Osteoblast (primary cell): ENCODE results near the gene NVL. TPM values are rescaled to one million over a fixed set of nuclear protein-coding genes. Genes with fewer than 3 reads are reported as not detected.
A peak's percentile ranks its signal among the peaks of the same experiment; 100 is the strongest.

Source experiments
- DNase-seq: peaks from one replicate; pipeline ENCODE4 v3.0.0; 2011; ENCODE audit warnings: low spot score, mixed read lengths; ENCODE audit not compliant: insufficient read length; ENCODE audit errors: missing footprints
- H2AFZ ChIP-seq: 2 replicates; pipeline ENCODE4 v1.6.0; 2011; ENCODE audit warnings: mild to moderate bottlenecking, low read length
- H3K27ac ChIP-seq: 2 replicates; pipeline ENCODE4 v1.5.1; 2011; ENCODE audit warnings: mild to moderate bottlenecking, low read depth, low read length, moderate library complexity
- H3K27me3 ChIP-seq: 2 replicates; pipeline ENCODE4 v1.6.0; 2012; ENCODE audit warnings: mild to moderate bottlenecking, control low read depth, inconsistent platforms, low read length, moderate library complexity; ENCODE audit not compliant: insufficient read depth
- H3K36me3 ChIP-seq: 2 replicates; pipeline ENCODE4 v1.5.1; 2011; ENCODE audit warnings: mild to moderate bottlenecking, low read length, control low read depth, moderate library complexity; ENCODE audit not compliant: insufficient read depth
- H3K4me1 ChIP-seq: 2 replicates; pipeline ENCODE4 v1.5.1; 2011; ENCODE audit warnings: mild to moderate bottlenecking, low read length, control low read depth, moderate library complexity; ENCODE audit not compliant: insufficient read depth
- H3K4me2 ChIP-seq: 2 replicates; pipeline ENCODE4 v1.6.0; 2011; ENCODE audit warnings: mild to moderate bottlenecking, low read length; ENCODE audit not compliant: insufficient read depth
- H3K4me3 ChIP-seq: fragments of 200-600 bp; sonication (generic); 3 replicates; pipeline ENCODE4 v1.5.1; 2012; ENCODE audit warnings: mild to moderate bottlenecking, low read length, inconsistent platforms; ENCODE audit not compliant: insufficient read depth
- H3K79me2 ChIP-seq: 2 replicates; pipeline ENCODE4 v1.6.0; 2012; ENCODE audit warnings: mild to moderate bottlenecking, low read length, control low read depth, inconsistent platforms; ENCODE audit not compliant: insufficient read depth
- H3K9me3 ChIP-seq: 2 replicates; pipeline ENCODE4 v1.5.1; 2011; ENCODE audit warnings: low read depth, low read length, control low read depth
- H4K20me1 ChIP-seq: 2 replicates; pipeline ENCODE4 v1.6.0; 2012; ENCODE audit warnings: mild to moderate bottlenecking, low read length, control low read depth; ENCODE audit not compliant: insufficient read depth
- total RNA-seq: library from RNA; depleted of rRNA; stranded (reverse); fragments of >200 nt; gene quantifications from 2 replicates; pipeline ENCODE4 v1.2.3, GENCODE V29; 2012
- TF ChIP-seq, protein P1 (sequence below): IDR thresholded peaks from 2 replicates; pipeline ENCODE4 v1.5.1; 2011; ENCODE audit warnings: mild to moderate bottlenecking, low read depth, low read length, moderate library complexity; ENCODE audit errors: extremely low read depth

NVL gene
- total RNA-seq, 1 donor = 20.6 TPM

DNA sequence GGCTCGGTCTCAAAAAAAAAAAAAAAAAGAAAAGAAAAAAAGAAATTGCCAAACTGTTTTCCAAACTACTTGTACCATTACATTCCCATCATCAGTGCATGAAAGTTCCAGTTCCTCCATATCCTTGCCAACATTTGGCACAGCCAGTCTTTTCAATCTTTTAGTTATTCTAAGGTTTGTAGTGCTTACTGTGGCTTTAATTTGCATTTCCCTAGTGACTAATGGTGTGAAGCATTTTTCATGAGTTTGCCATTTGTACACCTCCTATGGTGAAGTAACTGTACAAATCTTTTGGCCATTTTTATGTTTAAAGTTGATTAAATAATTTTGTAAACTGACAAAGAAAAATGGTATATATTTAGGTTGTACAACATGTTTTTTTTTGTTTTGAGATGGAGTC is 76.3 kb downstream of the NVL start:
- H3K36me3 ChIP-seq = peaks cover 5% of the 10 kb centered on the region
- no peak for DNase-seq
- no peaks in the 10 kb centered on the region for H3K79me2 ChIP-seq

GRCh38 chr1:224252479-224252878 is 77.5 kb downstream of the NVL start:
- Histone ChIP-seq H3K4me3 (no peak overlapping the region), H3K9me3 (no peaks in the 10 kb centered on the region), H3K27me3 (no peaks in the 10 kb centered on the region), H3K79me2 (no peaks in the 10 kb centered on the region), H3K4me1 (no peaks in the 10 kb centered on the region), H3K27ac (no peak overlapping the region), H2AFZ (no peak overlapping the region), H4K20me1 (no peaks in the 10 kb centered on the region), H3K4me2 (no peak overlapping the region), H3K36me3 (peaks cover 9% of the 10 kb centered on the region)
- no peak for DNase-seq
- TF ChIP-seq, protein P1, sequence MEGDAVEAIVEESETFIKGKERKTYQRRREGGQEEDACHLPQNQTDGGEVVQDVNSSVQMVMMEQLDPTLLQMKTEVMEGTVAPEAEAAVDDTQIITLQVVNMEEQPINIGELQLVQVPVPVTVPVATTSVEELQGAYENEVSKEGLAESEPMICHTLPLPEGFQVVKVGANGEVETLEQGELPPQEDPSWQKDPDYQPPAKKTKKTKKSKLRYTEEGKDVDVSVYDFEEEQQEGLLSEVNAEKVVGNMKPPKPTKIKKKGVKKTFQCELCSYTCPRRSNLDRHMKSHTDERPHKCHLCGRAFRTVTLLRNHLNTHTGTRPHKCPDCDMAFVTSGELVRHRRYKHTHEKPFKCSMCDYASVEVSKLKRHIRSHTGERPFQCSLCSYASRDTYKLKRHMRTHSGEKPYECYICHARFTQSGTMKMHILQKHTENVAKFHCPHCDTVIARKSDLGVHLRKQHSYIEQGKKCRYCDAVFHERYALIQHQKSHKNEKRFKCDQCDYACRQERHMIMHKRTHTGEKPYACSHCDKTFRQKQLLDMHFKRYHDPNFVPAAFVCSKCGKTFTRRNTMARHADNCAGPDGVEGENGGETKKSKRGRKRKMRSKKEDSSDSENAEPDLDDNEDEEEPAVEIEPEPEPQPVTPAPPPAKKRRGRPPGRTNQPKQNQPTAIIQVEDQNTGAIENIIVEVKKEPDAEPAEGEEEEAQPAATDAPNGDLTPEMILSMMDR = no peak

More for the DNA sequence above, 76.3 kb downstream of the NVL start:
- Histone ChIP-seq H3K4me2 (no peak overlapping the region), H3K4me1 (no peaks in the 10 kb centered on the region), H3K9me3 (no peaks in the 10 kb centered on the region), H3K4me3 (no peak overlapping the region), H4K20me1 (no peaks in the 10 kb centered on the region), H3K27me3 (no peaks in the 10 kb centered on the region), H2AFZ (no peak overlapping the region), H3K27ac (no peak overlapping the region)
- TF ChIP-seq, protein P1 = no peak

DNA sequence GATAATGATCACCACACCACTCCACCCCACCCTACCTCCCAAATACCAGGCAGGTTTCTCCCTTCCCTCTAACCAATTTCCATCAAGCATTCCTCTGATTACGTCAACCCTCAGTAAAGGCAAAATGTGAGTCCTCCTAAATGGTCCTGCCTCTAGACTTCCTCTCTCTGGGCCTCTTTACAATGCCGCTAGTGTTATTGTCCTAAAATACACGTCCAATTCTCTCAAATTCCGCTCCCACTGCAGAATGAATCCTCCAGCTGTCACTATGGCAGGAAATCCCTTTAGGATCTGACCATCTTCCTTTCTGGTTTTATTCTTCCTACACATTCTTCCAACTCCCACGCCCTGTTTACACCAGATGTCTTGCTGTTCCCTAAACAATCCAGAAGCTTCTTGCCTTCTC is 78.2 kb downstream of the NVL start:
- no peaks in the 10 kb centered on the region for H3K27me3 ChIP-seq
- H3K4me2 ChIP-seq = no peak overlapping the region
- H3K36me3 ChIP-seq = peaks cover 9% of the 10 kb centered on the region
- H3K4me1 ChIP-seq = no peaks in the 10 kb centered on the region
- no peak overlapping the region for H3K4me3 ChIP-seq
- H2AFZ ChIP-seq = no peak overlapping the region
- TF ChIP-seq, protein P1 = no peak
- no peak overlapping the region for H3K27ac ChIP-seq
- H4K20me1 ChIP-seq = no peaks in the 10 kb centered on the region
- peak; percentile 30 for DNase-seq
- H3K79me2 ChIP-seq = no peaks in the 10 kb centered on the region
- no peaks in the 10 kb centered on the region for H3K9me3 ChIP-seq

DNA sequence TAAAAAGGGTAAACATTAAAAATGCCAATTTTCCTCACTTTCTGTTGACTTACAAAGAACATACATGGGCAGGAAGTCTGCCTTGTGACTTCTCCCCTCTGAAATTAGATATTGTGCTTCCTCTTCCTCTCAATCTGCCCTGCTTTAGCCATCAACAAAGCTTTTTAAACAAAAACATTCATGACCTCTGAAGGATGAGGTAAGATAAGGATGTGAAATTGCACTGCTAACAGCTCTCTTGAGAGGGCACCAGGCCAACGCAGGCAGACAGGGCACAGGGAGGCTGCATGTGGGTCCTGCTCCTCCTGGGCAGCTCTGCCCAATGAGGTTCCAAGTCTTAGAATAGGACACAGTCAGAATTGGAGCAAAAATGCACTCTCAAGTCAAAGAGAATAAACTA is 84.8 kb downstream of the NVL start:
- Histone ChIP-seq H3K36me3 (peaks cover 9% of the 10 kb centered on the region), H3K4me3 (no peak overlapping the region), H4K20me1 (no peaks in the 10 kb centered on the region), H3K79me2 (no peaks in the 10 kb centered on the region), H3K4me2 (no peak overlapping the region), H2AFZ (no peak overlapping the region), H3K27me3 (no peaks in the 10 kb centered on the region), H3K9me3 (no peaks in the 10 kb centered on the region), H3K27ac (no peak overlapping the region), H3K4me1 (no peaks in the 10 kb centered on the region)
- no peak for DNase-seq
- TF ChIP-seq, protein P1 = no peak
